LNCAP (cell line): ENCODE measurements around the gene CKAP4.

ENCODE experiments used
- TF ChIP-seq, protein P1 (sequence below): fragments of 450-650 bp; IDR thresholded peaks from 2 replicates; pipeline ENCODE4 v1.5.1; 2017; ENCODE audit warnings: mild to moderate bottlenecking

The CKAP4 gene

DNA sequence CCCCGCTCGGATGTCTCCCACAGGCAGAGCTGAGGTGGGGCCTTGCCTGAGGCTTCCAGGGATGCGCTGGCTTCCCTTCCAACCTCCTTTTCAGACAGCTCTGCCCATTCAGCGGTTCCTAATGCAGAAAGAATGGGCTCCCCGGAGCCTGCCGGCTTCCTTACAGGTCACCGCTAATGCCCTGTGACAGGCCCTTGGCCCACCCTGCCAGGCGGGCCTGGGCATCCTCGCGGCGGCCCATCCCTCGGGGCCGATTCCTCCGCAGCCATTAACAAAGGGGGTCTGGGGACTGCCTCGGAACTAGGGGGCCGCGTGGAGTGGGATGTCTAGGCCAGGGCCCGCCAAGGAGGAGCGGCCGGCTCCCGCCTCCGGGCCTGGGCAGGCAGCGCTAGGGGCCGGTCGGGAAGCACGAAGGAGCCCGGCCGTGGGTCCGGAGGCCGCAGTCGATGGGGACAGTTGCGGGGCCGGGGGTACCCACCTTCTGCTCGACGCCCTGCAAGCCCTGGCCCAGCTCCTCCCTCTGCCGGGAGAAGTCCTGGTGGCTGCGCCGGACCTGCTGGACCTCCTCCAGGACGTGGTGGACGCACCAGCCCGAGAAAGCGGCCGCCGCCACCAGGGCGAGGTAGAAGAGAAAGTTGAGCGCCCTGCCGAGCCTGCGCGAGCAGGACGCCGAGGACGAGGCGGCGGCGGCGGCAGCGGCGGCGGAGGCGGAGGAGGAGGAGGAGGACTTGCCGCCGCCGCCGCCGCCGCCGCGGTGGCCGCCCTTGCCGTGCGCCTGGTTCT lies 738 bp downstream of the CKAP4 start:
- TF ChIP-seq, protein P1, sequence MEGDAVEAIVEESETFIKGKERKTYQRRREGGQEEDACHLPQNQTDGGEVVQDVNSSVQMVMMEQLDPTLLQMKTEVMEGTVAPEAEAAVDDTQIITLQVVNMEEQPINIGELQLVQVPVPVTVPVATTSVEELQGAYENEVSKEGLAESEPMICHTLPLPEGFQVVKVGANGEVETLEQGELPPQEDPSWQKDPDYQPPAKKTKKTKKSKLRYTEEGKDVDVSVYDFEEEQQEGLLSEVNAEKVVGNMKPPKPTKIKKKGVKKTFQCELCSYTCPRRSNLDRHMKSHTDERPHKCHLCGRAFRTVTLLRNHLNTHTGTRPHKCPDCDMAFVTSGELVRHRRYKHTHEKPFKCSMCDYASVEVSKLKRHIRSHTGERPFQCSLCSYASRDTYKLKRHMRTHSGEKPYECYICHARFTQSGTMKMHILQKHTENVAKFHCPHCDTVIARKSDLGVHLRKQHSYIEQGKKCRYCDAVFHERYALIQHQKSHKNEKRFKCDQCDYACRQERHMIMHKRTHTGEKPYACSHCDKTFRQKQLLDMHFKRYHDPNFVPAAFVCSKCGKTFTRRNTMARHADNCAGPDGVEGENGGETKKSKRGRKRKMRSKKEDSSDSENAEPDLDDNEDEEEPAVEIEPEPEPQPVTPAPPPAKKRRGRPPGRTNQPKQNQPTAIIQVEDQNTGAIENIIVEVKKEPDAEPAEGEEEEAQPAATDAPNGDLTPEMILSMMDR, result no peak

DNA sequence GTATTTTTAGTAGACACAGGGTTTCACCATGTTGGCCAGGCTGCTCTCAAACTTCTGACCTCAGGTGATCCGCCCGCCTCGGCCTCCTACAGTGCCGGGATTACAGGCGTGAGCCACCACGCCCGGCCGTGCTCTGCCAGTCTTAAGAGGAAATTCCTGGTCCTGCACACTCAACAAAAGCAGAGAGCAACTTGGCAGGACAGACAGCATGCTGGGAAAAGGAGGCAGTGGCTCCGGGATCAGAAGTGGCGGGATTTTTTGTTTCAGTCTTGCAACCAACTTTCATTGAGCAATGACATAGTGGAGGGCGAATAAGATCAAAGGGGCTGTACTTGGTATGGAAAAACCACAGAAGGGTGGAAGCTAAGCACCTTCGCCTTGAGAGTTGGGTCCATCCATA lies 2.1 kb downstream of the CKAP4 start:
- TF ChIP-seq, protein P1, result no peak

DNA sequence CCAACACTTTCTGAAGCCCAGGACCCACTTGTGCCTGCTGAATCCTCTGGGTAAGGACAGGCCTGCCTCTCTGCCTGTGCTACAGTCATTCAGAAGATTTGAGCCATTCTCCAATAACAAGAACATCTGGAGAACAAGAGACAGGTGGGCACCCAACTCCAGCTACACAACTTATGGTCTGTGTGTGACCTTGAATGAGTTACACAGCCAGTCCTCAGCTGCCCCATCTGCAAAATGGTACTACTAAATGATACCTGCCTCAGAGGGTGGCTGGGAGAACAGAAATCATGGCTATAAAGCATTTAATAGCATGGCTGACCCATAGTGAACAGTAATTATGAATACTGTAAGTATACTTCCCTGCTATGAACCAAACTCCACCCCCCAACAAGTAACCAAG lies 4.2 kb downstream of the CKAP4 start:
- TF ChIP-seq, protein P1, result no peak

DNA sequence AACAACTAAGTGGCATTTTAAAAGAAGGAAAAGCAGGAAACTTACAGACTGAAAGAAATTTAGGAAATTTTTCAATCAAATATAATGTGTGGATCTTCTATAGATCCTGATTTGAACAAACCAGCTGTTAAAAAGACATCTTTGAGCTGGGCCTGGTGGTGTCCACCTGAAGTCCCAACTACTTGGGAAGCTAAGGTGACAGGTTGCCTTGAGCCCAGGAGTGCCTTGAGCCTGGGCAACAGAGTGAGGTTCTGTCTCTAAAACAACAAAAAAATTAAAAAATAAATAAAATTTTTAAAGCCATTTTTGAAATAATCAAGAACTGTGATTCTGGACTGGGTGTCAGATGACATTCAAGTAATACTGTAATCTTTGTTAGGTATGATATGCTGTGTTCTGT lies 7.0 kb downstream of the CKAP4 start:
- TF ChIP-seq, protein P1, result no peak

DNA sequence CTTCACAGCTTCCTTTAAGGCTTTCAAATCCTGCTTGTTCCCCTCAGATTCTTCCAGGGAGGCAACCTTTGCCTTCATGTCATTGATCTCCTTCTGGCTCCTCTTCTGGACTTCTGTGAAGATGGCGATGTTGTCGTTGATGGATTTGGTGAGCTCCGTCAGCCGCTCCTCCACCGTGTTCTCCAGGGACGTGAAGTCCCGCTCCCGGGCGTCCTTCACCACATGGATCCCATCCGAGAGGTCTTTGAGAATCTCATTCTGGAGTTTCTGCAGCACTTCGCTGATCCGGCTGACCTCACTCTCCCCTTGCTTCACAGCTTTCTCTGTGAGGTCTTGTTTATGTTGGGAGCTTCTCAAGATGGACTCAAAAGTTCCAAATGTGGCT lies 7.9 kb downstream of the CKAP4 start:
- TF ChIP-seq, protein P1, result no peak

DNA sequence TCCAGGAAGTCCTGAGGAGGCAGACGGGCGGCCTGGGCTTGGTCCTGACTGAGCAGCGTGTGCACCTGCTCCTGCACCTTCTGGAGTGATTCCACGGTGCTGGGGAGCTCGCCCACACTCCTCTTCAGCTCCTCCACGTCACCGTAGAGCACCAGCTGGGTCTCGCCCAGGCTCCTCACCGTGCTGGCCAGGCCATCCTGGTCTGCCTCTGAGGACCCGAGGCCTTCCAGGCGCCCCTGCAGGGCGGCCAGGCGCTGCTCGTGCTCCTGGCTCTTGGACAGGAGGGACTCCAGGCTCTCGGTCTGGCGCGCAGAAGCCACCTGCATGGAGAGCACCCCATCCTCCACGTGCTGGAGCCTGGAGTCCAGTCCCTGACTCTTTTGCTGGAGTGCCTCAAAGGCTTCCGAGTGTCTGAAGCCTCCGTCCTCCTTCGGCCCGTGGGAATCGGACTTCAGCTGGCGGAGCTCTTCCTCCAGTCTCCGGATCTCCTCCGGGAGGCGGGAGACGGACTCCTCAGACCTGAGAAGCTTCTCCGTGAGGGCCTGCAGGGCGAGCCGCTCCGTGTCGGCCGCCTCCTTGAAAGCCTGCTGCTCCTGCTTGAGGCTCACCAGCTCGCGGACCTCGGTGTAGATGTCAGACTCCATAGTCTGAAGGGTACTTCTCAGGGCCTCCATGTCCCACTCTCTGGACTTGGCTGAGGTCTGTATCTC lies 8.4 kb downstream of the CKAP4 start:
- TF ChIP-seq, protein P1, result no peak

DNA sequence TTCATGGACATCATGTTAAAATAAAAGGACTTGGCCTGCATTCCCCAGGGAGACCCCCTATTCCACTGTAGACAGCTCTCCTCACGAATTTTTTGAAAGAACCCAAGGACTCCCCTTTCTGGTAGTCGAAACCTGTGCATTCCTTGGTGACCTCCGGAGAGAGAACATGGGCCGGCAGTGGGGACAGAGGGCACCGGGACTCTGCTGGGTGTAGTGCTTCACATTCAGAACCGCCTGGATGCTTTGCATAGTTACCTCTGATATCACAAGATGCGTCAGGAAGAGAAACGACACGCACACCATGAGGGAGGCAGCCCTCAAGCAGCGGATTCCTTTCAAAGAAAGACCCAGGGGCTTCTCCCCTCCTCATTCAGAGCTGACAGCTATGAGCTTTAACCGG lies 9.7 kb downstream of the CKAP4 start:
- TF ChIP-seq, protein P1, result no peak
